ENCODE measurements around the gene IPO13. TPM values are rescaled to one million over a fixed set of nuclear protein-coding genes. Genes with fewer than 3 reads are reported as not detected.

The IPO13 gene
- polyA plus RNA-seq, 10 donors = 19.4 to 32.2 (median 23.8) TPM

DNA sequence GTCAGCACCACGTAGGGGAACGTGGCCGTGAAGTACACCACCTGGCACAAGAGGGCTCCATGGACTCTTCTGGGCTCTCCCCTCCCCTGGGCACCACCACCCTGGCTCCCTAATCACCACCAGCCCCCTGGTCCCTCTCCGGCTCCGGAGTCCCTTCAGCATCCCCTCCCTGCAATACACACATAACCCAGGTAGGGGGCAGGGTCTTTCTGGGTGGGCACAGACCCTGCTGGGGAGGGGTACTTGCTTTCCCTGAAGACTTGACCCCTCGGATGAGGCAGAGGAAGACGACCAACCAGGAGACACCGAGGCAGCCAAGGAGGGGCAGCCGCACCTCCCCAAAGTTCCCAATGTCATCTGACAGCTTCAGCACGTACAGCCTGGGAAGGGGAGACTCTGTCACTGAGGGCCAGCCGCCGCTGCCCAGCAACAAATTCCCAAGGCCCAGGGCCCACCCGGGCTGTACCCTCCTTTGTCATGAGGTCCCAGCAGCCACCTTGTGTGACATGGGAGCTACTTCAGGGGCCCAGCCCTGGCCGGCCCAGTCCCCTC is 55.9 kb downstream of the IPO13 start:
- DNase-seq = no peak

DNA sequence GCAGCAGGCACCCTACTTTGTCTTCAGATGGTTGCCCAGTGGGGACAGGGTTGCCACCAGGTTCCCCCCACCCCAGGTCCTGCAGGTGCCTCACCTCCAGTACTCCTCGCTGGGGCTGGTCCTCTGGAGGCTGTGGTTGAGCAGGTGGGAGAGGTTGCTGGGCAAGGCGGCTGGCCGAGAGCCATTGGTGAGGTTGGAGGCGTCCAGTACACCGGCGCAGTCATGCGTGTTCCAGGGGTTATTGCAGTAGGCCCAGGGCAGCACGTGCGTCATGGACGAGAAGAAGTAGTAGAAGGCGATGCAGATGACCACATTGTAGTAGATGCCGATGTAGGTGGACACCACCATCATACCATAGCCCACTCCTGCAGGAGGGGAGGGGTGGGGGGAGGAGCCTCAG is 61.5 kb downstream of the IPO13 start:
- no peak for DNase-seq

DNA sequence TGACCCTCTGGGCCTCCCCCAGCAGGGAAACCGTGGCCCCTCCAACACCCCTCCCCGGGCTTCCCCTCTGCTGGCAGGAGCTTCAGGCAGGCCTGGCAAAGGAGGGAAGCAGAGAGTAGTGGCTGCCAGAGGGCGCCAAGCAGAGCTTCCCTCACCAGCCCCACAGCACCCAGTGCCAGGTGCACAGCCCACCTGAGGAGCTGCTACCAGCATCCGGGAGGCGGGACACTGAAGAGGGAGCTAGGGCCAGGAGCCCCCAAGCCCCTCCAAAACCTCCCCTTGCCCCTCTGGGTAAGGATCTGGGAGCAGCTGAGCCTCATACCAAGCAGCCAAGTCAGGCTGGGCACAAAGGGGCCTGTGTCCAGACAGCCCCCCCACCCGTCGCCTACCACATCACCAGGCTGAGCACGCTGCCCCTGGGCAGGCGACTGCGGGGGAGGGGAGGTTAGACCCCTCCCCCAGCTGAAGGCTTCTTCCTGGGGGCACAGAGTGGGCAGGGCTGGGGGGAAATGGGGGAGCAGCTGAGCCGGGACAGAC is 64.3 kb downstream of the IPO13 start:
- no peak for DNase-seq

DNA sequence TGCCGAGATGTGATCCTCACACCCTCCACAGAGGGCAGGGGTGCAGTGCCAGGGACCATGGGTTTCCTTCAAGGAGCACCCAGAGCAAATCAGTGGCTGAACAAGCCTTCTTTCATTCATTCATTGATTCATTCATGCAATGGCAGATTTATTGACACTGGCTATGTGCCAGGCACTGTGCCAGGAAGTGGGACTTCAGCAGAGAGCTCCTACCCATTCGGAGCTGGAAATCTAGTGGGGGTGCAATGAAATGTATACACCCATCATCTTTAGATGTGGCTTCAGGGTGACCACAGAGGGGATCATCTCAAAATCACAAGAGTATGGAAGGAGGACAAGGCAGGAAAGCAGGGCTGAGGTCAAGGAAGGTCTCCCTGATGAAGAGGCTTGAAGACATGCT is 65.7 kb downstream of the IPO13 start:
- no peak for DNase-seq

DNA sequence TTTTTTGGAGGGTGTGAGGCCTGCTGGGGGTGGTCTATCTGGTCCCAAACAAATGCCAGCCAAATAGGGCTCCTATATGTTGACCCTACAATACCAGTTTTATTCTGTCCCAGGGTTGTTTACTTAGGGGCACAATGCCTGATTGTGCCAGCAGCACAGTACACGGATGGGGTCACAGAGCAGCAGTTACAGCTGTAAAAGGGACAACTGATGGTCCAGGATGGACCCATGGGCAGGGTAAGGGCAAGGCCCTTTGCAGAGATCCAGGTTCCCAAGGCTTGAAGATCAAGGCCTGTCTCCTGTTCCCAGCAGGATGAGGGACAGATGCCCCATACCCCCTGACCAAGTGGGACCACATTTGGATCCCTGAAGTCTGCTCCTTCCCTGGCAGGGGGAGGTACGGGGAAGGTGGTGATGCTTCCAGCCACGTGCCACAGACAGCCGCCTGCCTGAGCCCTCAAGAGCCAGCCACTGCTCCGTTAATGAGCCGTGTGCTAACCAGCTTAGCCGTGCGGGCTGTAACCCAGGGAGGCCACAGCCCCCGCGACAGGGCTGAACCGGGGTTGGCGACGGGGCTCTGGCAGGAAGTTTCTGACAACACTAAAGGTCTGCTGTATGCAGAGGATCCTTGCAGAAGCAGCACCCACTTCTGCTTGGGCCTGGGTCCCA is 66.3 kb downstream of the IPO13 start:
- no peak for DNase-seq

DNA sequence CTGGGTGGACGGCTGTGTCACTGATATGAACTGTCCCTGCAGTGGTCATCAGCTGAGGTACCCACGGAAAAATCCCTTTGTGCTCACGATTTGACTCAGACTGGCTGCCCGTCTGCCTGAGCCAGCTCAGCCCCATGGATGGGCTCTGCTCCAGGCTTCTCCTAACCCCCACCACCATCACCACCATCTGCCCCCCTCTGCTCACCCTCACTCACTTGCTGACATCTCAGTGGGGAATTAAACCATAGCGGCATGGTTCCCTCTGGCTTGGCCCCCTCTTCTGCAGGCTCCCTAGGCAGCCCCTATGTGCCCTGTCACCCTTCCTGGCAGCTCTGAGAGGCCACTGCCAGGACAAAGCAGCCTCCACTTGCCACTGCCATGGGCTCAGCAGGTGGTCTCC is 67.2 kb downstream of the IPO13 start:
- DNase-seq = no peak

DNA sequence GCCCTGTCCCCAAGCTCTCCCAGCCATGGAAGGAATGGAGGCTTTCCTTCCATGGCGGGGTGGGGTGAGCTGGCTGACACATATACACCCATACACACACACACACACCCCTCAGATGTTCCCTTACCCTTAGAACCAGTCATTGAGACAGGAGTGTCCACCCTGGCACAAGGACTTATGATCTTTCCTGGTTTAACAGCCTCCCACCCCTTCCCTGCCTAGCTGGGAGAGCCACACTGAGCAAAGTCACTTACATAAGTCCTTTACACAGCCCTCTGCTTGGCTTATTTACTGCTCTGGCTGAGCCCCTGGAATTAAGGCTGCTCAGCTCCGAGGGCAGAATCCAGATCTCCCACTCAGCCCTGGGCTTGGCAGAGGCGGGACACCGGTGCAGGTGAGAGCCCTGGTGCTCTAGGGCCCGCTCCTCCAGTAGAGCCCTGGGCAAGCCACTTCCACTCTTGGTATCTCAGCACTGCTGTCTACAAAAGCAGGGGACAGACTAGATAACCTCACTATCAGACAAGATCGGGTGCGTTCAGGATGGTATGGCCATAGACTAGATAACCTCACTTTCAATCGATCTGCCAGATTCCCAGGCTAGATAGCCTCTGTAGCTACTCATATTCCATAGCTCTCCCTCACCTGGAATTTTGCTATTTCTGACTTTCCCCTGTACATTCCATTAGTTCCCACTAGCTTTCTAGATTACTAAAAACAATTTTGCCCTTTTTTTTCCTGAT is 67.8 kb downstream of the IPO13 start:
- DNase-seq = no peak

DNA sequence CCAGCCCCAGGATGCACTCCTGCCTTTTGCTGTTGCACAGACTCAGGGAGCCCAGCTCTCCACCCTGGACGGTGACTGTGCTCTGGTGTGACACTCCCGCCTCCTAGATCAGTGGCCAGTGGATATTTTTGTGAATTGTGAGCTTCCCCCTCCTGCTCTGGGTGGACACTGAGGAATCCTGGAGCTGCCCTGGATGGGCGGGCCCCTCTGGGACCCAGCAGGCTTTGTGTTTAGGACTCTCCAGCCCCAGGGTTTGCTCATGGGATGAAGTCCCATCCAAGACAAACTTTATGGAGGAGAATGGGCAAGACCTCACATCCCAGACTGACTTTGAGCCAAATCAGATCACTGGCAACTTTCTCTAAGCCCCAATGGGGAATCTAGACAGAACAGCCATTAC is 68.5 kb downstream of the IPO13 start:
- no peak for DNase-seq

DNA sequence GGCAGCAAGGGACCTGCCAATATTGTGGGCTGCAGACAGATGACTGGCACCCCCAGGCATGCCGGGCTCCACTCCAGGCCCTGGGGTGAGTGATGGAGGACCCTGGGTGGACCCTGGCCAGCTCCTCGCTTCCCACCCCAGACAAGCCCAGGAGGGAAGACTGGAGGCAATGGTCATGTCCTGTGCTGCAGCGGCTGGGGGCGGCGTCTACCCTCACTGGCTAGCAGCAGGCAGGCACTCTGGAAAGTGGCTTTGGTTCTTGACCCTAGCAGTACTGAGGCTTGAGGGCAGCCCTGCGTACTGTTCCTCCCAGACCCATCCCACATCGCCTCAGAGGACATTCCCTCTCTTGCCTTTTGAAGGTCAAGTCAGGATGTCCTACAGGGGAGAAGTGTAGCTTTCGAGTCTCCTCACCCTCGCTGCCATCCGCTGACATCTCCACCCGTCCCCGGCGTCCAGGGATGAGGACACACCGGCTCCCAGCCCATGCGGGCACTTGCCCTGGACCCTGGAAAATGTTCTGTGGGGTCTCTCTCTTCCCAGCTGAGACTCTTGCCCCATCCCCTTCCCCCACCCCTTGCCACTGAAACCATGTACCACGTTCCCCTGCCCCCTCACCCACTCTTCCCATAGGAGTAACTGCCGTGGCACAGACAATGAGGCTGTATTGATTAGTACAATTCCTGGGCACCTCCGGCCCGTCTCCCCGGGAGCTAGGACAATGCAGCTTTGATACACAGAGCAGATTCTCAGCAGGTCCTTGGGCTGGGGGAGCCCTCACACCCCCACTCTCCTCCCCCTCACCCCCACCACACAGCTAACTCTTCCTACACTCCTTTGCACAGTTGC is 69.5 kb downstream of the IPO13 start:
- DNase-seq = no peak

DNA sequence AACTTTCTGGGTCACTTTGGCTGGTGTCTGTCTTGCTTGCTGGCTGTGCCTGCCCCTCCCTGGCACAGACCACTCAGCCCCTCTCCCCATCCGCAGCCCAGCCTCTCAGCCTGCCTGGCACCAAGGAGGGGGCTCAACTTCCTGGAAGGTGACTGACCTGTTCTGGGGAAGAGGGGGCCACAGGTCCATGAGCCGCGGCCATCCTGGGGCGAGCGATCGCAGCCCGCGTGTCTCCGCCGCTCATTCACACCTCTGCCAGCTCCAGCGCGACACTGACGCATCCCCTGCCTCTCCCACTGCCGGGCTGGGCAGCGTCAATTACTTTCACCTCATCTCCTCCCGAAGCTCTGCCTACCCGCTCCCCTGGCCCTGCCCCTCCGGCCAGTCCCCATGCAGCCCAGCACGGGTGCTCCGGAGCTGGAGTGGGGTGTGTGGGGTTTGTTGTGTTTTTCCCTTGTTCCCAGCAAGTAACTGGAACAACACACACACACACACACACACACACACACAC is 70.2 kb downstream of the IPO13 start:
- no peak for DNase-seq

Other genes starting within 250 kb of the IPO13 start
- gene ST3GAL3, start 239.4 kb upstream of the IPO13 start, polyA plus RNA-seq (ENCODE audit: insufficient read length in 10 of 10) = 10 to 100 TPM; 24.3 to 40.5 (median 32.2) TPM
- gene ARTN, start 13.1 kb upstream of the IPO13 start, polyA plus RNA-seq (ENCODE audit: insufficient read length in 10 of 10) = 1 to 10 TPM in 6 of 10 donors, under 1 TPM in 4; 0.29 to 2.7 (median 1.1) TPM
- 10 to 100 TPM; 13.7 to 19.3 (median 18.2) TPM for gene DPH2, start 23.1 kb downstream of the IPO13 start, polyA plus RNA-seq (ENCODE audit: insufficient read length in 10 of 10)
- gene ATP6V0B, start 28.0 kb downstream of the IPO13 start, polyA plus RNA-seq (ENCODE audit: insufficient read length in 10 of 10) = 10 to 100 TPM; 40.0 to 52.8 (median 48.9) TPM
- gene B4GALT2, start 32.3 kb downstream of the IPO13 start, polyA plus RNA-seq (ENCODE audit: insufficient read length in 10 of 10) = 10 to 100 TPM; 36.4 to 65.4 (median 42.9) TPM
- gene CCDC24, start 44.6 kb downstream of the IPO13 start, polyA plus RNA-seq (ENCODE audit: insufficient read length in 10 of 10) = 1 to 10 TPM in 5 of 10 donors, under 1 TPM in 5; 0.56 to 1.6 (median 0.98) TPM
- 1 to 10 TPM; 2.0 to 5.5 (median 3.8) TPM for gene SLC6A9, start 84.5 kb downstream of the IPO13 start, polyA plus RNA-seq (ENCODE audit: insufficient read length in 10 of 10)
- under 1 TPM in 7 of 10 donors, not detected in 3; 0.09 to 0.36 (median 0.13) TPM for gene KLF17, start 171.9 kb downstream of the IPO13 start, polyA plus RNA-seq (ENCODE audit: insufficient read length in 10 of 10)
- not detected for gene KLF18, start 194.7 kb downstream of the IPO13 start, polyA plus RNA-seq (ENCODE audit: insufficient read length in 10 of 10)

All from muscle of back (tissue), 11 donors.